RPMI8226 (cell line): ENCODE measurements around the gene PRKACB.
"Not testable (repeated sequence)": the region's sequence is repeated elsewhere in the genome, so short reads cannot be mapped to it uniquely, and the experiment has no call there.

ENCODE experiments used
- DNase-seq: peaks from one replicate; pipeline ENCODE4 v3.0.0-alpha.2; 2015

Gene PRKACB

DNA sequence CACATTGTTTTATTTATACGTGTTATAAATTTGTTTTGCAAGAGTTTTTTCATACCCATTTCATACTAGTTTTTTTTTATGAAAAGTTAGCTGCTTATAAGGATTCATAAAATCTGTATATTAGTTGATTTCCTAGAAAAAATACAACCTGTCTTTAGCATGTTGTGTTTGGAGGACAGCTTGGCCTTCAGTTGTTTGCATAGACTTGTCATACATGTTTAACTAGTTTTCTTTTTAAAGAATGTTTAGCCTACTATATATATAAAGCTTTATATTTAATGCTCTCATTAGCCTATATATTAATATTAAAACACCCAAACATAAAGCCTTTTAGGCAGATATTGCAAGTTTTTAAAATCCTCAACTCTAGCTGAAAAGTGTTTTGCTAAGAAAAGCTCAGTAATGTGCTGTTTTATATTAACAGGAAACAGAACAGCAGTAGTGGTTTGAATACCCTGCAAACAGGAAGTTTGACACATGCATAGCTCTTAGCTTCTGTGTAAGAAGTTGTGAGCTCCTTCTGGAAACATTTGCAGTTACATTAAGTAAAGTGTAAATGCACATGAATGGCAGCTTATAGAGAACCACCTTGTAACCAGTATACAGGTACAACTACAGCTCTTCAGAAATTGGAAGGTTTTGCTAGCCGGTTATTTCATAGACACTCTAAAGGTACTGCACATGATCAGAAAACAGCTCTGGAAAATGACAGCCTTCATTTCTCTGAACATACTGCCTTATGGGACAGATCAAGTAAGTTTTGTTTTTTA, at the start of gene PRKACB:
PRKACB (plus strand) TSS at position 476 of the 770 bp plus-strand sequence; CDS start at position 567, 91 bp downstream.
- DNase-seq, result peak; percentile 63

DNA sequence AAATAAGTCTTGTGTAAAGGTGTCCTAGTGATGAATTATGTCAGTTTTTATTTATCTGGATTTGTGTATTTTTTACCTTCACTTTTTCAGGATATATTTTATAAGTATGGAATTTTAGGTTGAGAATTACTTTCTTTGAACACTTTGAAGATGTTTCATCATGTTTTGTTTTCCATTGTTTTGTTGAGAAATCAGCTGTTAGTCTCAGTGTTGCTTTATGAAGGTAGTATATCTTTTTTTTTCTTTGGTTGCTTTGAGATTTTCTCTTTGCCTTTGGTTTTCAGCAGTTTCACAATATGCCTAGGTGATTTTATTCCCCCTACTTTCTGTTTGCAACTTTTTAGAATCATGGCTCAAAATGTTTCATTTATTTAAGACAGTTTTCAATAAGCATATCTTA, 48.8 kb upstream of the PRKACB start:
- DNase-seq, result no peak

- DNase-seq, result no peak
Measured at GRCh38 chr1:84096176-84096575, 47.9 kb upstream of the PRKACB start.

DNA sequence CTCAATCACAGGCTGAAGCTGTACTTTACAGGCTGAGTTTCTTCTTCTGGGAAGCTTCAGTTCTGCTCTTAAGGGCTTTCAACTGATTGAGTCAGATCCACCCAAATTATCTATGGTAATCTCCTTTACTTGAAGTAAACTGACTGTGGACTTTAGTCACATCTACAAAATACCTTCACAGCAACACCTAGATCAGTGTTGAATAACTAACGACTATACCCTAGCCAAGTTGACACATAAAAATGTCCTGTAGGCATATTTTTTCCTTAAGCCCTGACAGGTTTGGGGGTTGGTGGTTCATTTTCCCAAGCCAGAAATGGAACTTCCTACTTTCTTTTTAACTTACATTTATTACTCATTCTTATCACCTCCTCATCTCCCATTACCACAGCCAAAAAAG, 42.9 kb upstream of the PRKACB start:
- no peak for DNase-seq

DNA sequence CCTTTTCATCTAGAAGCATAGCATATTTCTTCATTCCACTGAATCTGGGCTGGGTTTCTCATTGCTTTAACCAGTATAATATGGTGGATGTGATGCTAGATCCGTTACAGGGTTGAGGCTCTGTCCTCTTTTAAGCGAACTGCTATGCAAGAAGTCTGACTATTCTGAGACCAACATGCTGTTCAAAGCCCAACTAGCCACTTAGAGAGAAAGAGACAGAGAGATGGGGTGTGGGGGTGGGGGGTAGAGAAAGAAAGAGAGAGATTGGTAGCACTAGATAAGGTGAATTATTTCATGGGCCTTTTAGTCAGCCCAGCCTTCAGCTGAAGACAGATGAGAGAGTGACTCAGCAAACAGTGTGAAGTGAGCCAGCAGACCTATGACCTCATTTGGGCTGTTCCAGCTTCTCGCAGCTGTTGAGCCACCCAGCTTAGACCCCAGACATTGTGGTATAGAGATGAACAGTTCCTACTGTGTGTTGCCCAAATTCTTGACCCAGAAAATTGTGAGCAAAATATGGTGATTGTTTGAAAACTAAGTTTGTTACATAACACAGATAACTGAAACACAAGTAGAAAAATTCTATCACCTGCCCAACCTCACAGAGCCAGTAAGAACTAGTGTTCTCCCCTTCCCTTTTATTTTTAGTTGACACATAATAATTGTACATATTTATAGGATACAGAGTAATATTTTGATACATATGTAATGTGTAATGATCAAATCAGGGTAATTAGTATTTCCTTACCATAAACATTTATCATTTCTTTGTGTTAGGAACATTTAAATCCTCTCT, 40.7 kb upstream of the PRKACB start:
- DNase-seq, result no peak

- not testable (repeated sequence) for DNase-seq
Measured at GRCh38 chr1:84107538-84107937, 36.5 kb upstream of the PRKACB start.

DNA sequence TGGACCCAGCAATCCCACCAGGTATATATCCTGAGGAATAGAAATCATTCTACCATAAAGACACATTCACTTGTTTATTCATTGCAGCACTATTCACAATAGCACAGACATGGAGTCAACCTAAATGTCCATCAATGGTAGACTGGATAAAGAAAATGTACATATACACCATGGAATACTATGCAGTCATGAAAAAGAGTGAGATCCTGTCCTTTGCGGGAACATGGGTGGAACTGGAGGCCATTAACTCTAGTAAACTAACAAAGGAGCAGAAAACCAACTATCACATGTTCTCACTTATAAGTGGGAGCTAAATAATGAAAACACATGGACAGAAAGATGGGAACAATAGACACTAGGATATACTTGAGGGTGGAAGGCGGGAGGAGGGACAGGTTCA, 36.1 kb upstream of the PRKACB start:
- no peak for DNase-seq

- DNase-seq, result no peak
Measured at GRCh38 chr1:84108900-84109578, 35.0 kb upstream of the PRKACB start.

GRCh38 chr1:84110629-84111028, 33.4 kb upstream of the PRKACB start:
- DNase-seq, result no peak

DNA sequence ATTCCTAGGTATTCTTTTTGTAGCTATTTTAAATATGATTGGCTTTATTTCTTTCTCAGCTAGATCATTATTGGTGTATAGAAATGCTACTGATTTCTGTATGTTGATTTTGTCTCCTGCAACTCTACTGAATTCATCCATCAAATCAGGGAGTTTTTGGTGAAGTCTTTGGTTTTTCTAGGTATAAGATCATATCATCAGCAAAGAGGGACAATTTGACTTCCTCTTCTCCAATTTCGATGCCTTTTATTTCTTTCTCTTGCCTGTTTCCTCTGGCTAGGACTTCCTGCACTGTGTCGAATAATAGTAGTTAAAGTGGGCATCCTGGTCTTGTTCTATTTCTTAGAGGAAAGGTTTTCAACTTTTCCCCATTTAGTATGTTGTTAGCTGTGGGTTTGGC, 27.5 kb upstream of the PRKACB start:
- DNase-seq, result no peak

GRCh38 chr1:84117868-84118267, 26.2 kb upstream of the PRKACB start:
- DNase-seq, result no peak

DNA sequence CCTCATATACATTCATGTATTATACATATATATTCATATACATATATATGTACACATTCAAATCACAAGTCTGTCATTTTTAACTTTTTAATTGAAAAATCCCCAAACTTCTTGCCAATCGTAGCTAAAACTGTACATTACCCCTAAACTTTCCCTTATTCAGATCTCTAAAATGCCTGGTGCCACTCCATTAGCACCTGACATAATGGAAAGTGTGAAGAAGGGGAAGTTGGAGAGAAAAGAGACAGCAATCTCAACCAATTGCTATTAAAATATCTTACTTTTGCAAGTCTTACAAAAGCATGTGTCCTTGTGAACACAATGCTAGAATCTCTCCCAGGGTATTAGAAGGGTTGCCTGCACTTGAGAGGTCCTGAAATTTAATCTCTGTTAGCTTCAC, 22.7 kb upstream of the PRKACB start:
- DNase-seq, result no peak

DNA sequence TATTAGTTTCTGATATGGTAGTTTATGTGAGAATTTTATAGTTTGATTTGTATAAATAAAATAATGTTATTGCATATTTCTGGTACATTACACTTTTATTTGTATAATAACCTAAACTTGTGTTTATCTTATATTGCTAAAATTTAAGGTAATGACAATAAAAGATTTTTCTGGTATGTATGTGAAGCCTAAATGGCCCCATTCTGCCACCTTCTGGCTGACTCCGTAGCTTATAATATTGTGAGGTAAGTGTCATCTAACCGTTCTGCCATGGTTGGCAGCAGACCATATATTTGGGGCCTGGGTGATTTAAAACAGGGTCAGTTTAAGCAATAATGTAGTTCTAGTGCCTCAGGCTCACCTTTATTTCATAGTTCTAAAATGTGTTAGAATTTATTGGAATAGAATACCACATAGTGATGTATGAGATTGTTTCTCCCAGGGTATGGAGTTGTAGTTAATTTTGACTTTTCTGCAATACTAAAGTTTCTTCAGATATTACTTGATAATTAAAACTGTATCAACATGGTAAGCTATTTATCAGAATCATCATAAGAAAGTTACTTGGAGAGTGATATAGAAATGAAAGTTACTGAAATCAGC, 21.2 kb upstream of the PRKACB start:
- DNase-seq, result peak; percentile 35

- no peak for DNase-seq
Measured at GRCh38 chr1:84133479-84133878, 10.6 kb upstream of the PRKACB start.

DNA sequence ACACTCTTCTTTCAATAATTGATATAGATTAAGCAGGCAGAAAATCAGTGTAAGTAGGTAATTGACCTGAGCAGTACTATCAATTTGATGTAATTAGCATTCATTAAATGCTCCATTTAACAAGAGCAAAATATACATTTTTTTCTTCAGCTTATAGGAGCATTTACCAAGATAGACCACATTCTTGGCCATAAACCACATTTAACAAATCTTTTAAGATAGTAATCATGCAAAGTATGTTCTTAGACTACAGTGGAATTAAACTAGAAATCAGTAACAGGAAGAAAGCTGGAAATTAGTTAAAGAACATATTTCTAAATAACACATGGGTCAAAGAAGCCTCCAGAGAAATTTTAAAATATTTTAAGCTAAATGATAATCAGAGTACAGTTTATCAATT, 8.7 kb upstream of the PRKACB start:
- DNase-seq, result no peak

DNA sequence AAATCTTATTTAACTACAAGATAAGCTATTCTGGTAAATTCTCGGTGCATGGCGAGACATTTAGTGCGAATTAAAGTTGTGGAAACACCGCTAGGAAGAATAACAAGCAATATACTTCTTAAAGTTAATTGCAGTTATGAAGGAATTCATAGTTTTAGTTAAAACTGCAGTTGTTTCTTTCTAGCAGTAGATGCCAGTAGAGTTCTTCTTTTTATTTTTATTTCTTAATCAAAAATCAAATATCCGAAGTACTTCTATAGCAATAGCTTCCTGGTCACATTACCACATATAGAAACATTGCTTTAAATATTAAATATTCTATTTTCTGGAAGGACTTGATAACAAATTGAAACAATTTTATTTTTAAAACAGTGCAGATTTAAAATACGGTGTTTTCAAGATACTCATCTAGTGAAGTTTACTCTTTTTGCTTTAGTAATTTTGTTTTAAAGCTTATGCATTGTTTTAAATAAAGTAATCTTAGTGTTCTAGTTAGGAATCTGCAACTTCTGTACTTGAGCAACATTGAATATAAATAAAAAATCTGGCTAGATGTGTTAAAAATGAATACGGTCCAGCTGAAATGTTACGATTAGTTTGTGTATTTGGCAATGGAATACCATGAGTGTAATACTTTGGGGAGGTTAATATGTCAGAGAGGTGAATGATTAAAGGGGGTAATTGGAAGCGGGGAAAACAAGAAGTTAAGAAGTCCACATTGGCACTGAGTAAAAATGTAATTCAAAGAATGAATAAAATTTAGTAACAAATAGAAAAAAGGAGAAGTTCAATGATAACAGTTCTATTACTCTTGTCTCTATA, 2.7 kb upstream of the PRKACB start:
- DNase-seq, result no peak

DNA sequence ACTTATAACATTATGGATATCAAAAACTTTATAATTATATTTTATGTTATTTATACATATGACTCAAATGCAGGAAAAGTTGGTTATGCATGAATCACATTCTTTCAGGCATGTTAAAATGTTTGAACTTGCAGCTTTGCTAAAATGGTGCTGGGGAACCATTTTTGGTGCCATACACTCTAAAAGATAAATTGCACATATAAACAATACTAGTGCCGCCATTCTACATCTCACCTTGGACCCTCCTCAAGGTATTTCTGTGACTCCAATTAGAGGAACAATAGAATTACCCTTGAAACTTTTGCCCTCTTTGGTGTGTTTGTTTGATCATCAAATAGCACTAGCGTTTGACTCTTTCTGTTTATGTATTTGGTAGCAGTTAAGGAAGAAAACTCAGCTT, 997 bp downstream of the PRKACB start:
- peak; percentile 56 for DNase-seq

DNA sequence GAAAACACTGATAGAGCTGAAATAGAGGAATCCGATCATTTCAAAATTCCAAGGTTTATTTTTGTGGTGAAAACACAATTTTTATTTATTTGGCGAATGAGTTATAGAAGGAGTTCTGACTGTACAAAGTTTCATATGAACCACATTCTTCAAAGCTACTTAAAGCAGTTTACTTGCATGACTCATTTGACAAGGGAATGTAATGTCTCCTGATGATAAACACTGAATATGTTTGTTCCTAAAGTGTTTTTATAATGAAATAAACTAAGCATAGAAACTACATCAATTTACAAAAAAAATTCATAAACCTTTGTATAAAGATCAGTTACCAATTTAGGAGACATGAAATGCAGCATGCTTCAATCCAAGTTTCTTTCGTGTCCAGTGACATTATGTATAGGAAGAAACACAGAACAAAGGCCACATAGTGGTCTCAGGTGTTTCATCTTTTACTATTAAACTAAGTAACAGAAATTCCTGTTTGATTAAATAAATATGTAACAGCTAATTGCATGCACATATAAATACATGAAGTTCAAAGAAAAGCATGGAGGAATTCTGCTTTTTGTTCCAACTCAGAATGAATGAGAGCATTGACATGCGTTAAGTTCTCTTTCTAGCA, 2.5 kb downstream of the PRKACB start:
- no peak for DNase-seq

GRCh38 chr1:84148758-84149157, 4.7 kb downstream of the PRKACB start:
- DNase-seq, result no peak

GRCh38 chr1:84152649-84153056, 8.6 kb downstream of the PRKACB start:
- DNase-seq, result no peak

DNA sequence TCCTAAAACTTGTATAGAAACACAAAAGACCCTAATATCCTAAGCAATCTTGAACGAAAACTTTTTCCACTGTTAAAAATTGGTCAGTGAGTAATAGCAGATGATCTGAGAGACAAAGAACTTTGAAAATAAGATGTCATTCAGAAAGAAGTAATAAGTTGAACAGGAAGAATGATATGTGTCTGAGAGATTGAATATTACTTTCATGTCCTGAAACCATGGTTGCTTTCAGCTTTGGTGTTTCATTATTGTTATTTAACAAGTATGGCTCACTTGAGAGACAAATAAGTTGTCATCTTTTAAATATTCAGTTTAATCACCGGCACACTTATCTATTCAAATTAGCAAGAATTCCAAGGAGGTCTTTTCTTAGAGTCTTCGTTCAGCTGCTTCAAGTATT, 11.4 kb downstream of the PRKACB start:
- DNase-seq, result no peak

GRCh38 chr1:84156210-84156621, 12.1 kb downstream of the PRKACB start:
- DNase-seq, result peak; percentile 63
